Suprapubic skin (tissue), 4 donors: ENCODE measurements around the gene LITAF.

ENCODE experiments used
- CTCF ChIP-seq, 2 donors: fragments of 200-600 bp in 1 of 2; fragments of 450-650 bp in 1 of 2; sonication (generic) in 1 of 2; IDR thresholded peaks; one replicate each; pipeline ENCODE4 v1.5.1; 2016 to 2019; ENCODE audit warnings: antibody characterized with exemption in 2 of 2, mild to moderate bottlenecking in 1 of 2, moderate library complexity in 1 of 2
- POLR2A ChIP-seq, 2 donors: fragments of 450-650 bp; IDR thresholded peaks; one replicate each; pipeline ENCODE4 v1.6.1; 2017; ENCODE audit warnings: antibody characterized with exemption in 2 of 2, mild to moderate bottlenecking in 2 of 2, moderate library complexity in 2 of 2
- POLR2AphosphoS5 ChIP-seq, 3 donors: sonication (generic); formaldehyde crosslinking; IDR thresholded peaks; one replicate each; pipeline ENCODE4 v1.6.1; 2017; ENCODE audit warnings: antibody characterized with exemption in 3 of 3

- TF ChIP-seq CTCF (IDR thresholded peaks at IDR 0.05) (no peak), POLR2AphosphoS5 (IDR thresholded peaks at IDR 0.05) (no peak), POLR2A (IDR thresholded peaks at IDR 0.05) (no peak)
Observed at GRCh38 chr16:11547118-11547916, 39.4 kb downstream of the LITAF start.
